ENCODE data around the gene VWA5A. TPM values are rescaled to one million over a fixed set of nuclear protein-coding genes. Genes with fewer than 3 reads are reported as not detected.
"Not testable (repeated sequence)": the region's sequence is repeated elsewhere in the genome, so short reads cannot be mapped to it uniquely, and the experiment has no call there.

The VWA5A gene
- total RNA-seq, 1 experiment from 2014 or later: 0.98 TPM

DNA sequence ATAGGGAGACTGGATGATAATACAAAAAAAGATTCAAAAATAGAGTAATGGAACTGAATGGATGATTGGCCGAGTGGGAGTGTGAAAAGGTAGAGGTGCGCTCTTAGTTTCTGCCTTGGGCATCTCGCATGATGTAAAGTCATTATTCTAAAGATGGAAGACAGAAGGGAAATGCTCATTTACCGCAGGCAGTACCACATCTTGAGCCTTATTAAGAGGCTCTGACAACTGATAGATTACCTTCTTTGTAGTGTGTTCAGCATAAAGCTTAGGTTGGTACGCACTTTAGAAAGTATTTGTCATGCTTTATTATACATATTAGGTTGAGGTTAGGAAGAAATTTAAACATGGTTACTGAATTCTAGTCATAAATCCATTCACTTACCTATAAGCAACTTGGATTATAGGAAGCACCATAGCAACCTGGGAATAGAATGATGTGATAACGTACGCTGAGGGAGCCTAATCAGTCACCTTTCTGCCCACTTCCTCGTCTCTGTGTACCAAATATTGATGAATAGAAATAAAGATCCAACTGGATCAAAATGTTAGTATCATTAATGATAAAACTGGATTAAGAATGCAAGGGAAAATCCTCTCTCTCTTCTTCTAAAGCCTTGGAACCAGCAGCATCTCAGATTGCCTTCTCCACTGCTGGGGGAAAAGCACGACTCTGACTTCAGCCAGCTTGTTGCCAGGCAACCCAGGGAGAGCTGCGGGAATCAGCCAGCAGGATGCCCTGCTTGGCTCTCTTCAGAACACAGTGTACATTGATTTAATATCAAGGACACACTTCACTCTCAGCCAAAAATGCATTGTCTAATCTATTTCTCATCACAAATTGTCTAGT, 29.0 kb upstream of the VWA5A start:
- in situ Hi-C loops (cut with HindIII; ENCODE audit: low sequenced_read_pairs): no loop called here
- DNase-seq (ENCODE audit: low spot score): peak; percentile 19

DNA sequence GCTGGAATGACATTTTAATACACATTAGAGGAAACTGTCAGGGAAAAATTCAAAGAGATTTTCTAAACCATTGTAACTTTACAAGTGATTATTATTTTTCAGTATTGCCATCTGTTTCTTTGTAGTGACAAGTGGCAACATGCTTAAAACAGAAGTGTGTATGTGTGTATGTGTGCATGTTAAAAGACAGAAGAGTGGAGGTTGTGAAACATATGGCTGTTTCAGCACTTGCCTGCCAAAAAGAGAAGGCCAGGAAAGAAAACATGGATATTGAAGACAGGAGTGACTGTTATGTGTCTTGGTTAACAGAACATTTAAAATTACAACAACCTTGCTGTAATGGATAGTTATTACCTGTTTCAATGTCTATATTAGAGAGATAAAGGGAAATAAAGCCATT, 24.3 kb upstream of the VWA5A start:
- in situ Hi-C loops (cut with HindIII; ENCODE audit: low sequenced_read_pairs): no loop called here
- no peak for DNase-seq (ENCODE audit: low spot score)

DNA sequence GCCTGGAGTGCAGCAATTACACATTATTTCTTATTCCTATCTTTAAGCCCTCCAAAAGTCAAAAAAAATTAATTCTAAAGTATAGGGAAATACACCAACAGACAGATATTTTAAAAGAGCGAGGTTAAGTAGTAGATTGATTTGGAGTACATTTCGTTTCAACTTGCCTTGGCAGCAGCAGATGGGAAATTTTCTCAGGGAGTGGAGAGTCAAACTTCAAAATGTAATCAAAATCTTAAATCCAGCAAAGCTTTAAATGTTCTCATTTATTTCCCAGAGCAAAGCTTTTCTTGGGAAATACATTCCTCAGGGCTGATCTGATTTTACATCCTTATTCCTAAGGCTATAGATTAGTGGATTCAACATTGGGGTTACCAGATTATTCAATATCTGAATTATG, 21.9 kb upstream of the VWA5A start:
- in situ Hi-C loops (cut with HindIII; ENCODE audit: low sequenced_read_pairs): no loop called here
- DNase-seq (ENCODE audit: low spot score): no peak

DNA sequence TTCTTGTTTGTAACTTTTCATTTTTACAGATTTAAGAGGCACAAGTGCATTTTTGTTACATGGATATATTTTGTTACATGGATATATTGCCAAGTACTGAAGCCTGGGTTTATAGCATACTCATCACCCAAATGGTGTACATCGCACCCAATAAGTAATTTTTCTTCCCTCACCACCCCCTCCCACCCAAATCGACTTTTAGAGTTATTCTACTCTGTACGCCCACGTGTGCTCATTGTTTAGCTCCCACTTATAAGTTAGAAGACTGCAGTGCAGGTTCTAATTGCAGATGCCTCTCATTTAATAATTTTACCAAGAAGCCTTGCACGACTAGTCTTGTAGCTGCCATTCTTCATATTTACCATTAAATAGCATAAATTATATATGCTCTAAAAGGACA, 20.5 kb upstream of the VWA5A start:
- in situ Hi-C loops (cut with HindIII; ENCODE audit: low sequenced_read_pairs): no loop called here
- DNase-seq (ENCODE audit: low spot score): no peak

DNA sequence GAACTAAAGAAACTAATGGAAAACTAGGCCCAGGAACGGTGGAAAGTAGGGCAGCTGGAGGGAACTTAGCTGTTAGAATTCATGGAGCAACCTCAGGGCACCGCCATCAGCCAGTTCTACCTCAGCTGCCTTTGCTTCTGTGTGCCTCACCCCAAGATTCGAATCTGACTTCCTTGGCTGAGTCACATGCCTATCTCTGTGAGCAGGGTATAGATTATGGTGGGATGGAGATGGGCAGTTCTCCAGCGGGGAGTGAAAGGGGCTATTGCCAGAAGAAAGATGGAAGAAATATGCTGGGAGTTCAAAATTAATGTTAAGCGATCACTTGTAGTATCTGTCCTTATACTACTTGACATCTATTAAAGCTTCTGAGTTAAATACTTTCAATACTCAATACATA, 18.9 kb upstream of the VWA5A start:
- in situ Hi-C loops (cut with HindIII; ENCODE audit: low sequenced_read_pairs): no loop called here
- no peak for DNase-seq (ENCODE audit: low spot score)

DNA sequence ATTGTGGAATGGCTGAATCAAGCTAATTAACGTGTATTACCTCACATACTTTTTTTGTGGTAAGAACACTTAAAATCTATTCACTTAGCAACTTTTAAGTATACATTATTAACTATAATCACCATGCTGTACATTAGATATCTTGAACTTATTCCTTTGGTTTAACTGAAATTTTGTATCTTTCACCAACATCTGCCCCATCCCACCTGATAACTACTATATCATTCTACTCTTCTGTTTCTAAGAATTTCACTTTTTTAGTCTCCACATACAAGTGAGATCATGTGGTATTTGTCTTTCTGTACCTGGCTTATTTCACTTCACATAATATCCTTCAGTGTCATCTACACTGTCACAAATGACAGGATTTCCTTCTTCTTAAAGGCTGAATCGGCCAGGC, 17.1 kb upstream of the VWA5A start:
- in situ Hi-C loops (cut with HindIII; ENCODE audit: low sequenced_read_pairs): no loop called here

DNA sequence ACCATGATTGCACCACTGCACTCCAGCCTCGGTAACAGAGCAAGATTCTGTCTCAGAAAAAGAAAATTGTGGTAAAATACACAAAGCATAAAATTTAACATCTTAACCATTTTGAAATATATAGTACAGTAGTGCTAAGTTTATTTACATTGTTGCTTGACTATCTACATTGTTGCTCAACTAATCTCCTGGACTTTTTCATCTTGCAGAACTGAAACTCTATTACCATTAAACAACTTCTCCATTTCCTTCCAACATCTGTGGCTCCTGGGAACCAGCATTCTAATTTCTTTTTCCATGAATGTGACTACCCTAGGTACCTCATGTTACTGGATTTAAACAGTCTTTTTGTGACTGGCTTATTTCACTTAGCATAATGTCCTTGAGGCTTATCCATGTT, 13.5 kb upstream of the VWA5A start:
- in situ Hi-C loops (cut with HindIII; ENCODE audit: low sequenced_read_pairs): no loop called here
- no peak for DNase-seq (ENCODE audit: low spot score)

More for the DNA sequence above, 17.1 kb upstream of the VWA5A start:
- DNase-seq (ENCODE audit: low spot score): no peak

DNA sequence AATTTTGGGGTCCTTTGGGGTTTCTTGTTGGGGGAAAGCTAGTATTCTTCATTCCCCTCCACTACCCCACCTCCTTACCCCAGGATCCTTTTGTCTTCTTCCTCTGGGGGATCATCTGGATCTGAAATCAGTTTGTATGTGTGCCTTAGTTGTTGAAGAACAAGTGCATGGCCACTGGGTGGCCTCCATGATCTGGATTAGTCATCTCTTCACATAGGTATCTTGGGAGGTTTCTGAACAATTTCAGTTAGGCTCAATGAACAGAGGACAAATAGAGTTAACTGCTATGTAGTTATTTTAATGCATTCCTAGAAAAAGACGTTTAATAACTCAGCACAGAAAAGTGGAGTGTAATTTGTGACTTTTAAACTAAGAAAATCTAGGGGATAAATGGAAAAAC, 7.1 kb upstream of the VWA5A start:
- DNase-seq (ENCODE audit: low spot score): no peak
- in situ Hi-C loops (cut with HindIII; ENCODE audit: low sequenced_read_pairs): no loop called here

DNA sequence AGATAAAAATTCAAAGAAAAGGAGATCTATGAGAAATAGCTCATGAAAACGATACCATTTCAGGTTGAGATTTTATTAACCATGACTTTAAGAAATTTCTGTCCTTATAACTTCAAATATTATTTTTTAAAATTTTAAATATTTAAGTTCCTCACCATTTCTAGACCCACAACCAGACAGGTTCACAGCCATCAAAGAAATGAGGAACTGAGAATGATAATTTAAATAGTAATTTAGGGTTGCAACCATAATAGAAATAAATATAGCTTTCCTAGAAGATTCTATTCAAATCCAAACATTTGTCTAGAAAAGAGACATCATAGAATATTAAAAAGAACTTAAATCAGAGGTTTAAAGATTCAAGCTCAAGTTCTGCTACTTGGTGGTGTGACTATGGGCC, 5.9 kb upstream of the VWA5A start:
- DNase-seq (ENCODE audit: low spot score): no peak
- in situ Hi-C loops (cut with HindIII; ENCODE audit: low sequenced_read_pairs): no loop called here

DNA sequence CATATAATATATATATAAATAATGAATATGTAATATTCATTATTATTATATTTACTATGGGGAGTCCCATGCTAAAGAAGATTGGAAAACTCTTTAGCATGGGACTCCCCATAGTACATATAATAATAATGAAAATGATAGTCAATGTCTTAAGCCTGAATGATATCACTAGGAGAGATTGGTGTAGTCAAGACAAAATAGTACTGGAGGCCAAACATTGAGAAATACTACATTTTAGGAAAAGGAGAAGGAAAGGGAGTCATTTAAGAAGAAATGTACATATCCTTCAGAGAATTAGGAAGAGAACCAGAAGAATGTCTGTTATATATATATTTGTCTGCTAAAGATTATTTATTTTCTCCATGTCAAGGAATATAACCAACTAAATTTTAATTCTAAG, 5.0 kb upstream of the VWA5A start:
- DNase-seq (ENCODE audit: low spot score): no peak
- in situ Hi-C loops (cut with HindIII; ENCODE audit: low sequenced_read_pairs): no loop called here

DNA sequence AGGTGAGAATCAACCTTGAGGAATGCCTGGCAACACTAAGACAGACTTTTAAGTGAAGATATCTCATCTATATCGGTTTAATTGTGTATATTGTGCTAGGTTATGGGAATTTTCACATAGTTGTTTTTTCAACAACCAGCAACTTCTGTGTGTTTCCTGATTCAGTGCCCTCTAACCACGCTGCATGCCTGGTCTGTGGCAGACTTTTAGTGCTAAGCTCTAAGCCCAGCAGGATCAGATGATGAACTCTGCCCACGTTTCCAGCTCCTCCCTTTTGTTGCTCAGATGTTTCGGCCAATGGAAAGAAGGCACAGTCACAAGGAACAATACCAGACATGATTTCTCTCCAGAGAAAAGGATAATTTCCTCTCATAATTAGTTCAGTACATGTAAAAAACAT, 1.4 kb upstream of the VWA5A start:
- in situ Hi-C loops (cut with HindIII; ENCODE audit: low sequenced_read_pairs): no loop called here

DNA sequence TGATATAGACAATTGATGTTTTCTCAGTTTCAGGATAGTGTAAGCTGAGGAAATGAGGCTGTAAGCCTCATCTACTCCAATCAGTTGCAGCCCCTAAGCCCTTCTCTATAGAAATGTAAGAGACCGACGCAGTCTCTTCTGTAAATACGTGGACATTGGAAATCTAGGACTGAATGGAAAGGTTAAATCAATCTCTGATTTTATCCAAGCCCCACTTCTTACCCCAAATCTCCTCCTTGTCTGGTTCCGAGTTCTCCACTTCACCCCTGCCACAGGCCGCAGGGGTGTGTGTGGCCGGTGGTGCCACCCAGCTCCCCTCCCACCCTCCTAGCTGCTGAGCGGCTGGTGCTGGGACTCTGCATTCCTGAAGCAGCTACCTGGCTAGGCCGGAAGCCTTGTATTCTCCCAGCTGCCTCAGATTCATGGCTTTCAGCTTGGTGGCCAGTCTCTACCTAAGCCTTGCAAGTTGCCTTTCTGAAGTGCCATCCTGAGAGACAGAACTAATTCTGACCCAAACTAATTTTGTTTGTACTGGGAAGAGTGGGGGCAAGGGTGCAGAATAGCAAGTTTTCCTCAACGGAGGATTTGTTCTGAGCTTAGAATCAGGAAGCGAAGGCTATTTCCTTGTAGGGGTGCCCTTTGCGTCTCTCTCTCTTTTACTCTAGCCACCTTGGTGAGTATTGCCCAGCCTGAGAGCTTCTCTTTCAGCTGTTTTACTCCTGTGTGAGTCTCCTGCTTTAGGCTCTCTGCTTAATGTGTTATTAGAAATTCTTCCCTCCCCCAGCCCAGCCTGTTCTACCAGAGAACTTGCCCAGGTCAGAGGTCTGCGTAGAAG, 749 bp downstream of the VWA5A start:
- DNase-seq (ENCODE audit: low spot score): no peak
- in situ Hi-C loops (cut with HindIII; ENCODE audit: low sequenced_read_pairs): no loop called here

More for the DNA sequence above, 1.4 kb upstream of the VWA5A start:
- DNase-seq (ENCODE audit: low spot score): no peak

DNA sequence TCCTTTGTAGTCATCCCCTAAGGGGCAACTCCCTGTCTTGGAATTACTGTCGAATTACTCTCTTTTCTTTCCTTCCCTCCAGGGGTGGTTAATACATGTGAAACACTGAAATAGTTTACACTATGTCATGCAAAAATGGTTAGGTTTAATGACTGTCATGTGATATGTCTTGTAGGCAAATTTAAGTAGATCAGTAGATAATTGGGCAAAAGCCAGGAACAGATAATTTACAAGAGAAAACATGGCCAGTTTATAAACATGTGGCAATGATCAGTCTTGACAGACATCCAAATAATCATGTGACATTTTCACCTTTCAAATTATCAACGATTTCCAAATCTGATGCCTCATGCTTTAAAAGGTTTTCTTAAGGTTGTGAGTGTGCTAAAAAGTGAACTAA, 3.9 kb downstream of the VWA5A start:
- in situ Hi-C loops (cut with HindIII; ENCODE audit: low sequenced_read_pairs): no loop called here
- no peak for DNase-seq (ENCODE audit: low spot score)

DNA sequence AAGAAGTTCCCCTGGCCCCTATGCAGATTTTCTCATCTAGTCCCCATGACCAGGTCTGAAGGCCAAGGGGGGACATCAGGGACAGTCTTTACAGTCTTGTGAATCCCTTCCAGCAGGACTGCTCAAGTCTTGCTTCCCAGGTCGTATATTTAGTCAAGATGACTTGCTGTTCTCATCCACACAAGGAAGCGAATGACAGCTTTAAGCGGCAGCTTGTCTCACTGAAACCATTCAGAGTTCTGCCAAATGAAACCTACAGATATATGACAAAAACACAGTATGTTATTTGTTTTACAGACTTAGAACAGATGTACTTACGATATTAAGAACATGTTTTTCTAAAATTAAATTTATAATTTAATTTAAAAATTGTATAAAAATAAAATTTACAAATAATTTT, 5.6 kb downstream of the VWA5A start:
- no peak for DNase-seq (ENCODE audit: low spot score)
- in situ Hi-C loops (cut with HindIII; ENCODE audit: low sequenced_read_pairs): no loop called here

DNA sequence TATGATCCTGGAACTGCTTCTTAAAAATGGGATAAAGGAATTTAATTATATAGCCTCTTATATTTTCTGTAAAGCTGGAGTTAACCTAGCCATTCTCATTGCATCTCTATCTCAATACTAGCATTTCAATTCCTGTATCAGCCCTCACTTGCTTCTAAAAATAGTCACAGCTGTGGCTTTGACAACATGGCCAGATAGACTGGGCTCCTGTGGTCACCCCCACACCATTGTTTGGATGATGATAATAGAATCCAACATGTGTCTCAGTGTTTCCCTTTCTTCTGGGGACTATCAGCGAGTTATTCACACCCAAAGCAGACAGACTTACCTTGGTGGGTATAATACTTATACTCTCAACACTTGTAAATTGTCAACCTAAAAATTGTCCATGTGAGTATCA, 6.9 kb downstream of the VWA5A start:
- in situ Hi-C loops (cut with HindIII; ENCODE audit: low sequenced_read_pairs): no loop called here
- no peak for DNase-seq (ENCODE audit: low spot score)

DNA sequence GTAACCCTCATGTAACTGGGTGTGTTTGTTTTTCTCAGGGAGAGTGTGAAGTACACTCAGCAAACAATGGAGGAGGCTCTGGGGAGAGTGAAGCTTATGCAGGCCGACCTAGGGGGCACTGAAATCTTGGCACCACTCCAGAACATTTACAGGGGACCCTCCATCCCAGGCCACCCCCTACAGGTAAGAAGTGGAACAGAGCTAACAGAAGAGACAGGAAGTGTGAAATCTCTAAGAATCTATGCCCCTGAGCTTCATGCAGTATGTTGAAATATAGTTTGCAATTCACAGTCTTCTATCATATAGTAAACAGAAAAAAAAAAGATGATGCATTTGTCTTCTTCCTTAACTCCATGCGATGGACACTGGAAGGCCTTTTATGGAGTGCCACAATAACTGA, 8.4 kb downstream of the VWA5A start:
- in situ Hi-C loops (cut with HindIII; ENCODE audit: low sequenced_read_pairs): no loop called here
- DNase-seq (ENCODE audit: low spot score): no peak

DNA sequence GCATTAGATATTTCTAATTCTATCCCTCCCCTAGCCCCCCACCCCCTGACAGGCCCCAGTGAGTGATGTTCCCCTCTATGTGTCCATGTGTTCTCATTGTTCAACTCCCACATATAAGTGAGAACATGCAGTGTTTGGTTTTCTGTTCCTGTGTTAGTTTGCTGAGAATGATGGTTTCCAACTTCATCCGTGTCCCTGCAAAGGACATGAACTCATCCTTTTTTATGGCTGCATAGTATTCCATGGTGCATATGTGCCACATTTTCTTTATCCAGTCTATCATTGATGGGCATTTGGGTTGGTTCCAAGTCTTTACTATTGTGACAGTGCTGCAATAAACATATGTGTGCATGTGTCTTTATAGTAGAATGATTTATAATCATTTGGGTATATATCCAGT, 11.9 kb downstream of the VWA5A start:
- in situ Hi-C loops (cut with HindIII; ENCODE audit: low sequenced_read_pairs); DNase-seq (ENCODE audit: low spot score): not testable (repeated sequence)

DNA sequence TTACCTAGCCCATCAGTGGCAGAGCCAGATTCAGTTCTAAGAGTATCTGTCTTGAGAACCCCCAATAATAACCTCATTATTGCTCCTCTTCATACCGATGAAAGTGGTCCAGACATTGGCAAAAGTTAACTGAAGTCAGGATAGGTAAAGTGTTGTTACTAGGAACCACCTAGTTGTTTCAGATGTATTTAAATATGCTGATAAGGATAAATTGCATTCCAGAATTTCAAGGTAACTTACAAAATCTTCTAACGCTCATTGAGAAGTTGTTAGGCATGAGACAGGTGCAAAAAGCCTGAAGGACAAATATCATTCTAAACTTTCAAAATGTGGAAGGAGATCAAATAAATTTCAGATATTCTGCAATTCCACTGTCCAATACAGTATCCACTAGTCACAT, 27.8 kb downstream of the VWA5A start:
- in situ Hi-C loops (cut with HindIII; ENCODE audit: low sequenced_read_pairs): no loop called here
- no peak for DNase-seq (ENCODE audit: low spot score)

DNA sequence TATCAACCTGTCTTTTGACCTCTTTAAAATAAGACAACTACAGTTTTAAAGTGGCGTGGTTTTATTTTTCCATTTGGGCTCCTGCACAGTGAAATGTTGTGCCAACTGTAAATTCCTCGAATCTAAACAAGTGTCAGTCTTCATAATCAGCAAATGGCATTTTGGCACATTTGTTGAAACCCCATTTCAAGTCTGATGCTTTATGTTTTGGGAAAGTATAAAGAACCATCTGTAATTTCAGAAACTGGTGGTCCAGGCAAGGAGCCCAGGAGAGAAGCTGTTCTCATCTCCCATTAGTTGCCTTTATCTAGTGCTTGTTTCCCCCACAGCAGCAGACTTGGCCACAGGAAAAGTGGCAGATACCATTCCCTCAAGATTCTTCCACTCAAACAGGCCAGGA, 32.7 kb downstream of the VWA5A start:
- in situ Hi-C loops (cut with HindIII; ENCODE audit: low sequenced_read_pairs): no loop called here
- no peak for DNase-seq (ENCODE audit: low spot score)

DNA sequence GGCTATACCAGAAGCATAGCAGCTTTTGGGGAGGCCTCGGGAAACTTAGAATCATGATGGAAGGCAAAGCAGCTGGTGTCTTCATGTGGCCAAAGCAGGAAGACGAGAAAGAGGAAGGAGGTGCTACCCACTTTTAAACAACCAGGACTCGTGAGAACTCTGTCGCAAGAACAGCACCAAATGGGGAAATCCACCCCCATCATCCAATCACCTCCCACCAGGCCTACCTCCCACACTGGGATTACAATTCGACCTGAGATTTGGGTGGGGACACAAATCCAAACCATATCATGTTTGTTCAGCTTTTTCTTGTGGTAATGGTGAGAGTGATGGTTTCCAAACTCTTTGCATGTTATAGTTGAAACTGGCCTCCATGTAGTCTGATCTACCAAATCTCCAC, 35.4 kb downstream of the VWA5A start:
- in situ Hi-C loops (cut with HindIII; ENCODE audit: low sequenced_read_pairs): no loop called here
- no peak for DNase-seq (ENCODE audit: low spot score)
